NCI-H2227 treated with DMSO at 0.1 percent for 48 hours (cell line): Measurements from ENCODE around the gene C11orf52.

ENCODE experiments used
- DNase-seq: peaks from one replicate; lab custom pipeline; 2025; lab: John Stamatoyannopoulos, UW

The C11orf52 gene

DNA sequence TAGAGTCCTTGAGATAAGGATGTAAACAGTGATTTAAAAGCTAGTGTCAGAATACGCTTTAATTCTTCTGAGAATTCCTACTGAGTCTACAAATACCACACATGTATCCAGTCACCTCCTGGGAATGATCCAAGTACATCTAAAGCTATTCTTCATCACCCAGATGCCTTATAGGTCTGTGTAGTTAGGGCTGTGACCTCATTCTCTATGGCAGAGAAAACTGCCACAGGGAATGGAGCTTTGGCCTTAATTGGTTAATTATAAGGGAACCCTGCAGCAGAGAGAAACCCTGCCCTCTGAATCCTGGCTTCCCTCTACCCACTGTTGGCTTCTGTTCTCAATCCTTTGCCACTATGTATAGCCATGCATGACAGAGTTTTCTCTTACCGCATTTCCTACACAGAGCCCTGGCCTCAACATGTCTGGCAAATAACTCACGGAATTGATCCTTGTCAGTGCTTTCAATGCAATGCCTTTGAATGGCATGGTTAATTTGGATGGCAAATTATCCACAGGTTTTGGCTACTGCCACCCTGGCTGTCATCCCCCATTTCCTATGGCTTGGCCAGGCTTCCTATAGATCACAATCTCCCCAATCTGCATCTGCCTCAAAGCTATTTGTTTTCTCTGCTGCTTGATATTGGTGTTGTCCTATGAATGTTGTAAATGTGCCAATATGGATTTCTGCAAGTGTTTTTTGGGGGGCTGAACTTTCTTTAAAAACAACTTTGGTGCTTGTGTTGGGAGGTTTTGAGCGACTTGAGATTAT, 21.3 kb downstream of the C11orf52 start:
- no peak for DNase-seq

DNA sequence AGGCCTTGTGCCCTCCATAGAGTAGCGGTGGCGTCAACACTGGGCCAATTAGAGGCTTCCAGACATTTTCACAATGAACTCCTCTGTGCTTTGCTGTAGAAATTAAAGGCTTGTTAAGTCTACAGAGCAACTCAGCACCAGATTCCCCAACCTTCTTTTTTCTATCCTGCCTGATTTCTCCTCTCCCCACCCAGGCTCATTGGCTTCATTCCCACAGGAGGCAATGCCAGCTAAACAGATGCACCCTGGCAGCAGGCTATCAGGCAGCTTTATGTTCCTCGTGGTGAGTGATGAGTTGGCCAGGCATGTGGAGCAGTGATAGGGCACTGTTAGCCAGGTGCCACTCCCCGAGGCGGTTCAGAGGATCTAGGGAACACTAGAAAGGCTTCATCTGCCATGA, 23.2 kb downstream of the C11orf52 start:
- DNase-seq: no peak

- no peak for DNase-seq
These were observed 24.1 kb downstream of the C11orf52 start for GRCh38 chr11:111942829-111943228.

GRCh38 chr11:111944139-111944538, 25.4 kb downstream of the C11orf52 start:
- no peak for DNase-seq

DNA sequence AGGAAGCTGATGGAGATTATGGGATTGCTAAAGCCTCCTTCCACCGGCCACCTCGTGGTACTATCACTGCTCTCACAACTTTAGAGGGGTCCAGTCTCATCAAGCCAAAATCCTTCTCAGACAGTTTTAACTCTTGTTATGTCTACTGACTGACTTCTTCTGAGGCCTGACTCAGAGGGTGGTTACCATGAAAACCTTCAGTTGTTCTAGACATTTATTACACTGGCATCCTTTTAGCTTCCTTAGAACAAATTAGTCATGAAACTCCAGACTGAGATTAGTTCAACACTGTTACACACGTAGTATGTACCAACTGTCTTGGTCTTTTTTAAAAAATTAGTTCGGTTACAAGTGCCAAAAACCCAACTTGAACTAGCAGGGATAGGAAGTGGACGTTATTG, 25.9 kb downstream of the C11orf52 start:
- no peak for DNase-seq

DNA sequence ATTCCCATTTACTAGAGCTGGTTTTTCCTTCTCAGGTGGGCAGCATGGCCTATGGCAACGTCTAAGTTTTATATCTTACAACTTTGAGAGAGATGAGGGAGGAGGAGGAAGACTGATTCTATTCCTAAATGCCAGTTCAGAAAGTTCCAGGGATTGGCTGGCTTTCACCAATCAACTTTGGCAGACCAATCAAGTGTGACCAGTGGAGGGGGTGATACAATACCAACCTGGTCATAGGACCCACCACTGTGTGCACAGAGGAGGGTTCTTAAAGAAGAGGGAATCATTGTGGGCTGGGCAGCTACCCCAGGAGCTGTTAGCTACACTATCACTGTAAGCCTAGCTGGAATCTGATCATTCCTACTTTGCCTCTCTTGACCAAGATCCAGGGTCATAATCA, 26.5 kb downstream of the C11orf52 start:
- no peak for DNase-seq

GRCh38 chr11:111946499-111946898, 27.8 kb downstream of the C11orf52 start:
- no peak for DNase-seq

- DNase-seq: no peak
These were observed 28.4 kb downstream of the C11orf52 start for GRCh38 chr11:111947143-111947542.

- DNase-seq: no peak
These were observed 31.1 kb downstream of the C11orf52 start for GRCh38 chr11:111949519-111950426.

- no peak for DNase-seq
These were observed 32.9 kb downstream of the C11orf52 start for GRCh38 chr11:111951565-111951964.

DNA sequence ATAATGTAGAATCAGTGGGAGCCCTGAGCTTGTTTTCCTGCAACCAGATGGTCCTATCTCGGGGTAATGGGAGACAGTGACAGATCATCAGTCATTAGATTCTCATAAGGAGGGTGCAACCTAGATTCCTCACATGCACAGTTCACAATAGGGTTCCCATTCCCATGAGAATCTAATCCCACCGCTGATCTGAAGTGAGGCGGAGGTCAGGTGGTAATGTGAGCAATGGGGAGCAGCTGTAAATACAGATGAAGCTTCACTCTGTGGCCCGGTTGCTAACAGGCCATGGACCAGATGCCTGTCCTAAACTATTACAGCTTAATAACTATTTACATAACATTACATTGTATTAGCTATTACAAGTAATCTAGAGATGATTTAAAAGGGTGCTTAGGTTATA, 35.4 kb downstream of the C11orf52 start:
- DNase-seq: no peak

- no peak for DNase-seq
These were observed 39.1 kb downstream of the C11orf52 start for GRCh38 chr11:111957663-111958444.

GRCh38 chr11:111960916-111961315, 42.2 kb downstream of the C11orf52 start:
- DNase-seq: no peak

- DNase-seq: no peak
These were observed 42.9 kb downstream of the C11orf52 start for GRCh38 chr11:111961389-111962300.

DNA sequence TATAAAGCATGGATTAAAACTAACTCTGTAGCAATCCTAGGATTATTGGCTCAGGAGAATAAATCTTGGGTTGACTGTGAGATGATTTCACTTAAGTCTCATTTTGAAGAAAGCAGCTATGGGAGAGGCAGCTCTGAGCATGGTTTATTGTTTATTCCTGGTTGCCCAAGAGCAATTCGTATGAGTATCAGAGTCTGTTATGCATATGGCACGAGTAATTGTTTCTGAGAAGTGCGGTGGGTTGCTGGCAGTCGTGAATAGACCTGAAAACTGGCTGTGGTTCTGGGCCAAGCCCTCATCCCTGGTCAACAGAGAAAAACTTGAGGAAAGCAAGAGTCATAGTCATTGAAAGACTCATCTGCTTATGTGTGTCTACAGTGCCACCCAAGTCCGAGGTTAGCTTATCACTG, 45.2 kb downstream of the C11orf52 start:
- DNase-seq: no peak

- no peak for DNase-seq
These were observed 48.0 kb downstream of the C11orf52 start for GRCh38 chr11:111966678-111967077.

DNA sequence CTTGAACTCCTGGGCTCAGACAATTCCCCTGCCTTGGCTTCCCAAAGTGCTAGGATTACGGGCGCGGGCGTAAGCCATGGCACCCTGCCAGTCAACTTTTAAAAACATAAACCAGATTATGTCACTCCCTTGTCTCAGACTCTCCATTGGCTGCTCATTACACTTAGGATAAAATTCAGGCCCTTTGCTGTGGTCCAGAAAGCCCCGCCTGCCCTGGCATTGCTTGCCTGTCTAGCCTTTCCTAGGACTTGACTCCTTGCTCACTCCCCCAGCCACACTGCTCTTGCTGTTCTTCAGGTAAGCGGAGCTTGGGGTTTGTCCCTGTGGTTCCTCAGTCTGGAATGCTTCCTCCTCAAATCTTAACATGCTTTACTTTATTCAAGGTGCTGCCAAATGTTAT, 48.9 kb downstream of the C11orf52 start:
- no peak for DNase-seq

GRCh38 chr11:111969344-111969743, 50.6 kb downstream of the C11orf52 start:
- no peak for DNase-seq

GRCh38 chr11:111974446-111974845, 55.7 kb downstream of the C11orf52 start:
- no peak for DNase-seq

GRCh38 chr11:111975076-111975806, 56.5 kb downstream of the C11orf52 start:
- no peak for DNase-seq
